DOHH2 (cell line): ENCODE data around the gene UBE2R2.

Source experiments
- EZH2phosphoT487 ChIP-seq: fragments of 200-600 bp; sonication (generic); IDR thresholded peaks from 2 replicates; pipeline ENCODE4 v1.6.1; 2017; ENCODE audit warnings: borderline replicate concordance, mild to moderate bottlenecking, antibody characterized with exemption, low read length, moderate library complexity, mixed read lengths
- TF ChIP-seq, protein P1 (sequence below): fragments of 200-600 bp; sonication (generic); IDR thresholded peaks from one replicate; pipeline ENCODE4 v1.5.1; 2014; ENCODE audit warnings: antibody characterized with exemption, mild to moderate bottlenecking, low read depth, low read length; ENCODE audit not compliant: poor library complexity, severe bottlenecking

DNA sequence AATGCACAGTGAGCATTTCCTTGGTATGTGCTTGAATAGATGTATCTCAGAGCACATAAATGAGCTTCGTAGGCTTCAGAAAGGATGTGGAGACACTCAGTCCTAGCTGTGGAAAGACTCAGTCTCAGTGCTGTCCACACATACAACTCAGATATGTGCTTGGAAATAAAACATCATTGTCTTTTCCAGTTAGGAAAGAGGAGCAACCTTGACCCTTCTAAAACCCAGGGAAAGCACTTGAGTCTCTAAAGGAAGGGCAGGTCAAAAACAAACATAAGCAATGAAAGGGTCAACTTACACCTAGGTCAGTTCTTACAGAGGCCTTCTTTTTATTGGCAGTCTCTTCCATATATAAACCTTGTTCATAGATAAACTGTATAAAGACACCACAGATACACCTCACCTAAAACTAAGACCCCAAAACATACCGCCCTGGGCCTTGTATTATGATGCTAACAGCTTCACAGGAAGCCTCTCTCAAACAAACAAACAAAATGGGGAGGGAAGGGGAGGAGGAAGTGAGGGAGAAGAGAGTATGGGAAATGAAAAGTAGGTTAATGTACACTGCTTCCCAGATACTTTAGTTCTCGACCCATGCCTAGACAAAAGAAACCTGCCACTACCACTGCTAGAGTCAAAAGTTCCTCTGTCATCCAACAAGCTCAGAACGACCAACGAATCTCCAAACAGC lies 117.4 kb downstream of the UBE2R2 start:
- TF ChIP-seq, protein P1, sequence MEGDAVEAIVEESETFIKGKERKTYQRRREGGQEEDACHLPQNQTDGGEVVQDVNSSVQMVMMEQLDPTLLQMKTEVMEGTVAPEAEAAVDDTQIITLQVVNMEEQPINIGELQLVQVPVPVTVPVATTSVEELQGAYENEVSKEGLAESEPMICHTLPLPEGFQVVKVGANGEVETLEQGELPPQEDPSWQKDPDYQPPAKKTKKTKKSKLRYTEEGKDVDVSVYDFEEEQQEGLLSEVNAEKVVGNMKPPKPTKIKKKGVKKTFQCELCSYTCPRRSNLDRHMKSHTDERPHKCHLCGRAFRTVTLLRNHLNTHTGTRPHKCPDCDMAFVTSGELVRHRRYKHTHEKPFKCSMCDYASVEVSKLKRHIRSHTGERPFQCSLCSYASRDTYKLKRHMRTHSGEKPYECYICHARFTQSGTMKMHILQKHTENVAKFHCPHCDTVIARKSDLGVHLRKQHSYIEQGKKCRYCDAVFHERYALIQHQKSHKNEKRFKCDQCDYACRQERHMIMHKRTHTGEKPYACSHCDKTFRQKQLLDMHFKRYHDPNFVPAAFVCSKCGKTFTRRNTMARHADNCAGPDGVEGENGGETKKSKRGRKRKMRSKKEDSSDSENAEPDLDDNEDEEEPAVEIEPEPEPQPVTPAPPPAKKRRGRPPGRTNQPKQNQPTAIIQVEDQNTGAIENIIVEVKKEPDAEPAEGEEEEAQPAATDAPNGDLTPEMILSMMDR = no peak
- TF ChIP-seq EZH2phosphoT487 = no peak
